ENCODE results near the gene BAD. TPM values are rescaled to one million over a fixed set of nuclear protein-coding genes. Genes with fewer than 3 reads are reported as not detected.

Gene BAD
- total RNA-seq, 1 donor from 2014 or later: 30.1 TPM

- peaks cover 11% of the 10 kb centered on the region for H3K36me3 Mint-ChIP-seq (ENCODE audit: low read depth)
- H3K27me3 Mint-ChIP-seq (ENCODE audit: insufficient read depth): no peaks in the 10 kb centered on the region
- intact Hi-C loops (cut with micrococcal nuclease): loop anchor here (1.0 kb wide), 9 partner anchors 16 to 82 kb away; partner anchors contain the start of genes DNAJC4, ESRRA, FERMT3 and FKBP2
- DNase-seq (ENCODE audit: low spot score): peak; percentile 98
- no peaks in the 10 kb centered on the region for H3K9me3 Mint-ChIP-seq
- H3K27ac Mint-ChIP-seq: peak overlapping the region; percentile 97
- peak overlapping the region; percentile 89 for H3K4me3 Mint-ChIP-seq
- peaks cover 31% of the 10 kb centered on the region for H3K4me1 Mint-ChIP-seq (ENCODE audit: low read depth)
Observed at GRCh38 chr11:64269540-64270220, 14.8 kb downstream of the BAD start.

GRCh38 chr11:64268893-64269539 lies 15.4 kb downstream of the BAD start:
- DNase-seq (ENCODE audit: low spot score): peak; percentile 55
- Mint-ChIP-seq H3K4me1 (ENCODE audit: low read depth) (peaks cover 31% of the 10 kb centered on the region), H3K36me3 (ENCODE audit: low read depth) (peaks cover 11% of the 10 kb centered on the region), H3K27ac (peak overlapping the region; percentile 97), H3K9me3 (no peaks in the 10 kb centered on the region), H3K27me3 (ENCODE audit: insufficient read depth) (no peaks in the 10 kb centered on the region), H3K4me3 (peak overlapping the region; percentile 89)
- intact Hi-C loops (cut with micrococcal nuclease): loop anchor here (1.0 kb wide), 4 partner anchors 18 to 82 kb away; partner anchors contain the start of genes FERMT3, PLCB3 and PPP1R14B

GRCh38 chr11:64268025-64268892 lies 16.2 kb downstream of the BAD start:
- Mint-ChIP-seq H3K27me3 (ENCODE audit: insufficient read depth) (no peaks in the 10 kb centered on the region), H3K9me3 (no peaks in the 10 kb centered on the region), H3K4me1 (ENCODE audit: low read depth) (peaks cover 31% of the 10 kb centered on the region), H3K36me3 (ENCODE audit: low read depth) (peaks cover 11% of the 10 kb centered on the region), H3K4me3 (peak overlapping the region; percentile 89), H3K27ac (peak overlapping the region; percentile 97)
- no peak for DNase-seq (ENCODE audit: low spot score)
- intact Hi-C loops (cut with micrococcal nuclease): no loop called here

- DNase-seq (ENCODE audit: low spot score): no peak
- Mint-ChIP-seq H3K27ac (peak overlapping the region; percentile 51), H3K27me3 (ENCODE audit: insufficient read depth) (no peaks in the 10 kb centered on the region), H3K4me3 (peak overlapping the region; percentile 49), H3K9me3 (no peaks in the 10 kb centered on the region), H3K36me3 (ENCODE audit: low read depth) (peaks cover 11% of the 10 kb centered on the region), H3K4me1 (ENCODE audit: low read depth) (peaks cover 28% of the 10 kb centered on the region)
- intact Hi-C loops (cut with micrococcal nuclease): no loop called here
Observed at GRCh38 chr11:64267207-64267945, 17.1 kb downstream of the BAD start.

- intact Hi-C loops (cut with micrococcal nuclease): no loop called here
- Mint-ChIP-seq H3K9me3 (no peaks in the 10 kb centered on the region), H3K27ac (no peak overlapping the region), H3K4me1 (ENCODE audit: low read depth) (peaks cover 21% of the 10 kb centered on the region), H3K27me3 (ENCODE audit: insufficient read depth) (no peaks in the 10 kb centered on the region), H3K36me3 (ENCODE audit: low read depth) (peaks cover 11% of the 10 kb centered on the region), H3K4me3 (no peak overlapping the region)
- DNase-seq (ENCODE audit: low spot score): no peak
Observed at GRCh38 chr11:64266339-64266738, 18.1 kb downstream of the BAD start.

- Mint-ChIP-seq H3K9me3 (no peaks in the 10 kb centered on the region), H3K4me1 (ENCODE audit: low read depth) (peaks cover 21% of the 10 kb centered on the region), H3K36me3 (ENCODE audit: low read depth) (peaks cover 11% of the 10 kb centered on the region), H3K4me3 (no peak overlapping the region), H3K27ac (no peak overlapping the region), H3K27me3 (ENCODE audit: insufficient read depth) (no peaks in the 10 kb centered on the region)
- intact Hi-C loops (cut with micrococcal nuclease): no loop called here
- no peak for DNase-seq (ENCODE audit: low spot score)
Observed at GRCh38 chr11:64265176-64266160, 19.0 kb downstream of the BAD start.

- intact Hi-C loops (cut with micrococcal nuclease): no loop called here
- Mint-ChIP-seq H3K27me3 (ENCODE audit: insufficient read depth) (no peaks in the 10 kb centered on the region), H3K36me3 (ENCODE audit: low read depth) (peaks cover 21% of the 10 kb centered on the region), H3K27ac (no peak overlapping the region), H3K4me3 (no peak overlapping the region), H3K4me1 (ENCODE audit: low read depth) (peaks cover 25% of the 10 kb centered on the region), H3K9me3 (no peaks in the 10 kb centered on the region)
- DNase-seq (ENCODE audit: low spot score): no peak
Observed at GRCh38 chr11:64264371-64264852, 20.1 kb downstream of the BAD start.

- Mint-ChIP-seq H3K4me1 (ENCODE audit: low read depth) (peaks cover 25% of the 10 kb centered on the region), H3K27ac (no peak overlapping the region), H3K9me3 (no peaks in the 10 kb centered on the region), H3K4me3 (no peak overlapping the region), H3K36me3 (ENCODE audit: low read depth) (peaks cover 21% of the 10 kb centered on the region), H3K27me3 (ENCODE audit: insufficient read depth) (no peaks in the 10 kb centered on the region)
- DNase-seq (ENCODE audit: low spot score): no peak
- intact Hi-C loops (cut with micrococcal nuclease): no loop called here
Observed at GRCh38 chr11:64263947-64264317, 20.5 kb downstream of the BAD start.

GRCh38 chr11:64263021-64263946 lies 21.2 kb downstream of the BAD start:
- Mint-ChIP-seq H3K9me3 (no peaks in the 10 kb centered on the region), H3K4me1 (ENCODE audit: low read depth) (peaks cover 19% of the 10 kb centered on the region), H3K27ac (no peak overlapping the region), H3K36me3 (ENCODE audit: low read depth) (peaks cover 20% of the 10 kb centered on the region), H3K4me3 (no peak overlapping the region), H3K27me3 (ENCODE audit: insufficient read depth) (no peaks in the 10 kb centered on the region)
- DNase-seq (ENCODE audit: low spot score): no peak
- intact Hi-C loops (cut with micrococcal nuclease): no loop called here

GRCh38 chr11:64262271-64263002 lies 22.0 kb downstream of the BAD start:
- H3K4me1 Mint-ChIP-seq (ENCODE audit: low read depth): peaks cover 12% of the 10 kb centered on the region
- no peaks in the 10 kb centered on the region for H3K9me3 Mint-ChIP-seq
- no peaks in the 10 kb centered on the region for H3K27me3 Mint-ChIP-seq (ENCODE audit: insufficient read depth)
- no peak overlapping the region for H3K4me3 Mint-ChIP-seq
- no peak for DNase-seq (ENCODE audit: low spot score)
- intact Hi-C loops (cut with micrococcal nuclease): no loop called here
- H3K36me3 Mint-ChIP-seq (ENCODE audit: low read depth): peaks cover 17% of the 10 kb centered on the region
- H3K27ac Mint-ChIP-seq: no peak overlapping the region
